Activated CD4-positive, alpha-beta T cell treated with anti-CD3 and anti-CD28 coated beads, Interleukin-10, Interleukin-2, amounts not matched to agents 100 ng/mL and 50 ng/mL, durations not matched to agents 16 hours and 8 hours (primary cell): ENCODE measurements around the gene ADAT1.

Experiments used
- DNase-seq: peaks from one replicate; pipeline ENCODE4 v3.0.0-alpha.2; 2020

The ADAT1 gene

GRCh38 chr16:75575958-75576357 lies 47.1 kb downstream of the ADAT1 start:
- no peak for DNase-seq

- no peak for DNase-seq
Measured at GRCh38 chr16:75573955-75574354, 49.1 kb downstream of the ADAT1 start.

GRCh38 chr16:75572864-75573542 lies 50.1 kb downstream of the ADAT1 start:
- no peak for DNase-seq

- no peak for DNase-seq
Measured at GRCh38 chr16:75570396-75571065, 52.5 kb downstream of the ADAT1 start.

- no peak for DNase-seq
Measured at GRCh38 chr16:75567911-75568310, 55.2 kb downstream of the ADAT1 start.

- peak; percentile 23 for DNase-seq
Measured at GRCh38 chr16:75566758-75567255, 56.3 kb downstream of the ADAT1 start.

GRCh38 chr16:75566040-75566757 lies 56.9 kb downstream of the ADAT1 start, which contains the start of gene GABARAPL2:
GABARAPL2 (plus strand) TSS chr16:75566379; CDS start chr16:75566487, 108 bp downstream.
- DNase-seq = peak; percentile 93

- DNase-seq = no peak
Measured at GRCh38 chr16:75565640-75566039, 57.4 kb downstream of the ADAT1 start.

- DNase-seq = no peak
Measured at GRCh38 chr16:75559564-75560372, 63.3 kb downstream of the ADAT1 start.

- no peak for DNase-seq
Measured at GRCh38 chr16:75558846-75559401, 64.2 kb downstream of the ADAT1 start.

- DNase-seq = no peak
Measured at GRCh38 chr16:75556431-75556950, 66.6 kb downstream of the ADAT1 start.

GRCh38 chr16:75555707-75556430 lies 67.2 kb downstream of the ADAT1 start, which contains the start of gene TMEM231:
TMEM231 (minus strand) TSS chr16:75556252; CDS start chr16:75556209, 43 bp downstream.
- DNase-seq = peak; percentile 97

GRCh38 chr16:75555213-75555706 lies 67.8 kb downstream of the ADAT1 start:
- peak; percentile 39 for DNase-seq

GRCh38 chr16:75552951-75553350 lies 70.1 kb downstream of the ADAT1 start:
- no peak for DNase-seq

GRCh38 chr16:75550211-75550662 lies 72.8 kb downstream of the ADAT1 start:
- DNase-seq = peak; percentile 57
